NCI-H128 (cell line): ENCODE results near the gene ARHGAP24.
"Not testable (repeated sequence)": the region's sequence is repeated elsewhere in the genome, so short reads cannot be mapped to it uniquely, and the experiment has no call there.

ENCODE experiments used
- DNase-seq: peaks from one replicate; lab custom pipeline; 2025; ENCODE audit not compliant: unreplicated experiment; lab: John Stamatoyannopoulos, UW

Gene ARHGAP24

GRCh38 chr4:85807247-85807950 lies 332.4 kb downstream of the ARHGAP24 start:
- DNase-seq: no peak

- DNase-seq: no peak
Measured at GRCh38 chr4:85808104-85808503, 333.2 kb downstream of the ARHGAP24 start.

- DNase-seq: no peak
Measured at GRCh38 chr4:85808864-85809263, 333.9 kb downstream of the ARHGAP24 start.

- no peak for DNase-seq
Measured at GRCh38 chr4:85812776-85813175, 337.8 kb downstream of the ARHGAP24 start.

- DNase-seq: no peak
Measured at GRCh38 chr4:85815796-85816459, 341.0 kb downstream of the ARHGAP24 start.

- no peak for DNase-seq
Measured at GRCh38 chr4:85818700-85819099, 343.8 kb downstream of the ARHGAP24 start.

GRCh38 chr4:85820101-85820500 lies 345.2 kb downstream of the ARHGAP24 start:
- not testable (repeated sequence) for DNase-seq

- DNase-seq: no peak
Measured at GRCh38 chr4:85821688-85822455, 346.9 kb downstream of the ARHGAP24 start.

- no peak for DNase-seq
Measured at GRCh38 chr4:85823295-85823694, 348.3 kb downstream of the ARHGAP24 start.

- no peak for DNase-seq
Measured at GRCh38 chr4:85824166-85824945, 349.4 kb downstream of the ARHGAP24 start.

GRCh38 chr4:85826060-85826678 lies 351.2 kb downstream of the ARHGAP24 start:
- no peak for DNase-seq

GRCh38 chr4:85828027-85828890 lies 353.3 kb downstream of the ARHGAP24 start:
- peak; percentile 24 for DNase-seq

- DNase-seq: no peak
Measured at GRCh38 chr4:85829276-85830051, 354.5 kb downstream of the ARHGAP24 start.

GRCh38 chr4:85831647-85832046 lies 356.7 kb downstream of the ARHGAP24 start:
- DNase-seq: no peak

- DNase-seq: no peak
Measured at GRCh38 chr4:85833302-85833701, 358.4 kb downstream of the ARHGAP24 start.

GRCh38 chr4:85834934-85835333 lies 360.0 kb downstream of the ARHGAP24 start:
- DNase-seq: no peak

GRCh38 chr4:85836588-85837438 lies 361.9 kb downstream of the ARHGAP24 start:
- DNase-seq: no peak

GRCh38 chr4:85837439-85837733 lies 362.4 kb downstream of the ARHGAP24 start:
- DNase-seq: no peak
